Gastroesophageal sphincter (tissue), 4 donors: ENCODE results near the gene SNX1. TPM values are rescaled to one million over a fixed set of nuclear protein-coding genes. Genes with fewer than 3 reads are reported as not detected.

ENCODE experiments used
- ATAC-seq: fragments of 150-250 bp; one replicate; pipeline ENCODE4 v1.9.1; 2016; ENCODE audit warnings: mild to moderate bottlenecking, moderate library complexity
- H3K27ac ChIP-seq, 4 donors: fragments of 200-600 bp; sonication (generic) in 3 of 4; 1 replicate in 3 of 4; 2 replicates in 1 of 4; pipeline ENCODE4 v1.5.1; 2016 to 2019
- H3K27me3 ChIP-seq: fragments of 200-600 bp; sonication (generic); one replicate; pipeline ENCODE4 v1.5.1; 2019
- H3K36me3 ChIP-seq, 2 donors: fragments of 200-600 bp; sonication (generic); one replicate each; pipeline ENCODE4 v1.5.1; 2019; ENCODE audit warnings: control low read depth in 1 of 2
- H3K4me1 ChIP-seq, 3 donors: fragments of 200-600 bp; sonication (generic); 1 replicate in 2 of 3; 2 replicates in 1 of 3; pipeline ENCODE4 v1.5.1; 2016 to 2019; ENCODE audit warnings: control low read depth in 2 of 3
- H3K4me3 ChIP-seq, 2 donors: fragments of 200-600 bp; sonication (generic); one replicate each; pipeline ENCODE4 v1.5.1; 2019; ENCODE audit warnings: mild to moderate bottlenecking in 1 of 2, moderate library complexity in 1 of 2
- H3K9me3 ChIP-seq, 3 donors: fragments of 200-600 bp; sonication (generic); one replicate each; pipeline ENCODE4 v1.5.1; 2017 to 2019; ENCODE audit warnings: control low read depth in 2 of 3
- EP300 ChIP-seq: sonication (generic); formaldehyde crosslinking; IDR thresholded peaks from one replicate; pipeline ENCODE4 v1.6.1; 2017; ENCODE audit warnings: antibody characterized with exemption, mild to moderate bottlenecking
- POLR2A ChIP-seq, 2 donors: fragments of 450-650 bp; IDR thresholded peaks; one replicate each; pipeline ENCODE4 v1.6.1; 2017; ENCODE audit warnings: antibody characterized with exemption in 2 of 2, mild to moderate bottlenecking in 2 of 2, moderate library complexity in 1 of 2
- POLR2AphosphoS5 ChIP-seq: sonication (generic); formaldehyde crosslinking; IDR thresholded peaks from one replicate; pipeline ENCODE4 v1.6.1; 2017; ENCODE audit warnings: antibody characterized with exemption
- WGBS, 2 donors: methylation state at CpG; one replicate each; pipeline ENCODE4 v1.1.5; 2018; ENCODE audit warnings: low coverage in 1 of 2; 5-methylcytosine and 5-hydroxymethylcytosine counted together
- total RNA-seq, 4 donors: library from RNA; depleted of rRNA; stranded (reverse); fragments of >200 nt; gene quantifications; one replicate each; pipeline ENCODE4 v1.1.0, GENCODE V29; 2016
- TF ChIP-seq, protein P1 (sequence below), 4 experiments: fragments of 200-600 bp in 2 of 4; fragments of 450-650 bp in 2 of 4; sonication (generic) in 1 of 4; IDR thresholded peaks; one replicate each; pipeline ENCODE4 v1.5.1; 2017 to 2019; ENCODE audit warnings: antibody characterized with exemption in 4 of 4, mild to moderate bottlenecking in 2 of 4, moderate library complexity in 2 of 4

The SNX1 gene
- total RNA-seq, 4 donors from 2014 or later, result 67.9 to 103 (median 87.8) TPM

DNA sequence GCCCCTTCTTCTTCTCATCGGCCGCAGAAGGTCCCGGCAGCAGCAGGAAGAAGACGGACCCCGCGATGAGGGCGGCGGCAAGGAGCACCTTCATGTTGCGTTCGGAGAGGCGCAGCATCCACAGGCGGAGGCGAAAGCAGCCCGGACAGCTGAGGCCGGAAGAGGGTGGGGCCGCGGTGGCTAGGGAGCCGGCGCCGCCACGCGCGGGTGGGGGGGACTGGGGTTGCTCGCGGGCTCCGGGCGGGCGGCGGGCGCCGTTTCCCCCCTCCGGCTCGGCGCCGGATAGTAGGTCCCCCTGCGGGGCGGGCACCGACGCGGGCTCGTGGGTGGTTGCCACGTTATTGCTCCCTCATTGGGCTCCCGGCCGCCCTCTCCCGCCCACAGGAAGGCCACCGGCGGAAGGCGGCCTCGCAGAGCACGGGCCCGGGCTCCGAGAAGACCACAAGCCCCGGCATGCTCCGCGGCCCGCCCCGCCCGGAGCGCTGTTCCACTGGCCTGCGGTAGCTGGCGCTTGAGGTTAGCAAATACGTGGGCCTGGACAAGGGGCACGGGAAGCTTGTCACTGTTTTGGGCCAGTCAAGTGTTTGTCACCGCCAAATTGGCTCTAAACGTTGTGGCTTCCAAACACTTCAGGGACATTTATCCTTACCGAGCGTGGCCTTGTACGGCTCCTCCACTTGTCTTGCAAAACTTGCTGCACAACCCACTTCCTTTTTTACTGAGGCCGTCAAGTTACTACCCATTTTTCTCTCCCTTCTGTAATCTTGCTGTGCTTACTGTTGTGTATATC, 67.3 kb downstream of the SNX1 start, which contains the start of gene PPIB:
PPIB (minus strand) TSS at position 154 of the 790 bp plus-strand sequence; CDS start at position 118, 36 bp downstream.
- peaks cover 0 to 33% of the 10 kb centered on the region in 2 donors for H3K36me3 ChIP-seq
- H3K4me3 ChIP-seq, result peak within 1 kb of the TSS; percentile 57 to 81
- H3K4me1 ChIP-seq, result peaks cover 3 to 52% (median 17%) of the 10 kb centered on the region in 3 donors
- peak; percentile 98 for ATAC-seq
- TF ChIP-seq POLR2AphosphoS5 (peak; percentile 87), EP300 (no peak), POLR2A (IDR thresholded peaks at IDR 0.05) (peak; percentile 66 to 72)
- TF ChIP-seq, protein P1, sequence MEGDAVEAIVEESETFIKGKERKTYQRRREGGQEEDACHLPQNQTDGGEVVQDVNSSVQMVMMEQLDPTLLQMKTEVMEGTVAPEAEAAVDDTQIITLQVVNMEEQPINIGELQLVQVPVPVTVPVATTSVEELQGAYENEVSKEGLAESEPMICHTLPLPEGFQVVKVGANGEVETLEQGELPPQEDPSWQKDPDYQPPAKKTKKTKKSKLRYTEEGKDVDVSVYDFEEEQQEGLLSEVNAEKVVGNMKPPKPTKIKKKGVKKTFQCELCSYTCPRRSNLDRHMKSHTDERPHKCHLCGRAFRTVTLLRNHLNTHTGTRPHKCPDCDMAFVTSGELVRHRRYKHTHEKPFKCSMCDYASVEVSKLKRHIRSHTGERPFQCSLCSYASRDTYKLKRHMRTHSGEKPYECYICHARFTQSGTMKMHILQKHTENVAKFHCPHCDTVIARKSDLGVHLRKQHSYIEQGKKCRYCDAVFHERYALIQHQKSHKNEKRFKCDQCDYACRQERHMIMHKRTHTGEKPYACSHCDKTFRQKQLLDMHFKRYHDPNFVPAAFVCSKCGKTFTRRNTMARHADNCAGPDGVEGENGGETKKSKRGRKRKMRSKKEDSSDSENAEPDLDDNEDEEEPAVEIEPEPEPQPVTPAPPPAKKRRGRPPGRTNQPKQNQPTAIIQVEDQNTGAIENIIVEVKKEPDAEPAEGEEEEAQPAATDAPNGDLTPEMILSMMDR (IDR thresholded peaks at IDR 0.05), result peak in 2 of 4 experiments; percentile 40 to 64
- no peaks in the 10 kb centered on the region for H3K9me3 ChIP-seq
- 2 to 5% methylated on average over 6 to 8 of the region's 69 CpGs for WGBS, 2 donors
- no peaks in the 10 kb centered on the region for H3K27me3 ChIP-seq
- peak within 1 kb of the TSS; percentile 50 to 91 (median 89) for H3K27ac ChIP-seq

DNA sequence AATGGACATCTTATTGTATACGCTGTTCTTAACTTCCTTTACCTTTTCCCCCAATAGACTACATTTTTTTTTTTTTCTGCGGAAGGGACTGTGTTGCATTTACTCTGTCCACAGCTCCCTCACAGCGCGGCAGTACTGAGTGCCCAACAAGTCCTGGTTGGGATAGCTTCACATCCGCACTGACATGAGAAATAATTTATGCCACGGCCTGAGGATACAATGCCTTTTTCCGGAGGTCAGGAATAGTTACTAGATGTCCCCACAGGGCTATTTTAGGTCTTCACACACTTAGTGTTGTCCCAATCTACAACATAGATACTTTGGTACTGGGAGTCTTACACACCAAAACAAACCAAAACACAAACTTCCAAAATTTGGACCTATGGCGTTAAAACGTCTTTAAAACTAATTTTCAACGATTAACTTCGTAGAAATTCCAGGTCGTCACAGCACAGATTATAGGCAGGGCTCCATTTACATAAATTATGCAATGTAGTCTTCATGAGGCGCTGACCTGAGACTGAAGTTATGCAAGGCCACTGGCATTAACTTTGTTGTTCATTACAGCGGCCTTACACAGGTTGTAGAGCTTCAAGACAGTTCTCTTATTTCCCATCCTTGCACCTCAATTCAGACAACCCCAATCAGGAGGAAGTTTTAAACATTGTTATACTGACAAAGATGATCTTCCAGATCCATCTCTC, 68.0 kb downstream of the SNX1 start:
- Histone ChIP-seq H3K4me3 (peak overlapping the region; percentile 33 to 81), H3K36me3 (peaks cover 0 to 25% of the 10 kb centered on the region in 2 donors), H3K27ac (peak overlapping the region; percentile 50 to 91 (median 89)), H3K9me3 (no peaks in the 10 kb centered on the region), H3K4me1 (peaks cover 3 to 44% (median 17%) of the 10 kb centered on the region in 3 donors), H3K27me3 (no peaks in the 10 kb centered on the region)
- WGBS, 2 donors, result 50% methylated on average over 10 to 13 of the region's 14 CpGs
- ATAC-seq, result no peak
- TF ChIP-seq POLR2A (IDR thresholded peaks at IDR 0.05) (no peak), EP300 (no peak), POLR2AphosphoS5 (no peak)
- TF ChIP-seq, protein P1 (IDR thresholded peaks at IDR 0.05), result no peak

DNA sequence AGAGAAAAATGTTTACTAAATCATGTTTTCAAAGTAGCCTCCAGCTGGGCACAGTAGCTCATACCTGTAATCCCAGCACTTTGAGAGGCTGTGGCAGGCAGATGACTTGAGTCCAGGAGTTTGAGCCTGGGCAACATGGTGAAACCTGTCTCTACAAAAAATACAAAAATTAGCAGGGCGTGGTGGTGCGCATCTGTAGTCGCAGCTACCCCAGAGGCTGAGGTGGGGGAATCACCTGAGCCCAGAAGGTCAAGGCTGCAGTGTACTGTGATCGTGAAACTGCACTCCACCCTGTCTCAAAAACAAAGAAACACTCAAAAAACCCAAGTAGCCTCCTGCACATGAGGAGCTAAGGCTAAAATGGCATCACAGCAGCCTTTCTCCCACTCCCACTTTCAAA, 68.7 kb downstream of the SNX1 start:
- 100% methylated on average over 4 of the region's 4 CpGs; no CpG with 5 or more reads in 1 of the 2 donors for WGBS, 2 donors
- TF ChIP-seq, protein P1 (IDR thresholded peaks at IDR 0.05), result no peak
- no peak for TF ChIP-seq POLR2A (IDR thresholded peaks at IDR 0.05)
- no peak for TF ChIP-seq POLR2AphosphoS5
- no peak for TF ChIP-seq EP300
- Histone ChIP-seq H3K27ac (no peak overlapping the region), H3K9me3 (no peaks in the 10 kb centered on the region), H3K4me3 (no peak overlapping the region), H3K27me3 (no peaks in the 10 kb centered on the region), H3K36me3 (peaks cover 0 to 19% of the 10 kb centered on the region in 2 donors), H3K4me1 (peaks cover 3 to 38% (median 17%) of the 10 kb centered on the region in 3 donors)
- no peak for ATAC-seq

DNA sequence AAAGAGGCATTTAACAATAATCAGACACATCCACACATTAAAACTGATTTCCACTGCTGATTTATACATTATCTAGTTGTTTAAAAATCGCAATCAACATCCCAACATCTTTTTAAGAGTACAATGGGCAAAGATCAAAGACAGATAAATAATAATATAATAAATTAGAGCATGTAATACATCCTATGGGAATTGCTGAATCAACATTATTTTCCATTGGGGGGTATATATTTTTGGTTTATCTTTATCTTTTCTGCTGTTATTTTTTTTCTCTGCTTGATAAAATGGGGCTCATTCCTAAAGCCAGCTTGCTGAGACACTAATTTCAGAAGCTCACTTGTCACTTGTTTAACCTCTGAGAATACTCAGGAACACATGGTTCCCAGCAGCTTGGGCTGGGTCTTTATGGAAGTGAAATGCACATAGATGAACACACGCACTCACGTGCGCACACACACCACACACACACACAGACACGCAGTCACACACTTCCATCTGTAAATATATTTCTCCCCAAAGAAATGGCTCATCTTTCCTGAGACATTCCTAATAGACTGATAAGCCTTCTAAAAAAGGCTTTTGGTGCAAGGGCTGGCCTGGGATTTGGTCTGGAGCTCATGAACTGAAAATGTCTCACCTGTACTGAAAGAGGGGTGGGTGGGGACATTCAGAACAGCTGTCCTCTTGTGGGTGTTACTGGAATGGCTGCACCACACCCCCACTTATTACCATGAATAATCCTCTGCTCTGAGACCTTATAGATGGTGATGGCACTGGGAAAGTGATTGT, 70.5 kb downstream of the SNX1 start:
- no peak overlapping the region for H3K4me3 ChIP-seq
- ATAC-seq, result no peak
- peaks cover 3 to 19% (median 7%) of the 10 kb centered on the region in 3 donors for H3K4me1 ChIP-seq
- H3K36me3 ChIP-seq, result peaks cover 0 to 12% of the 10 kb centered on the region in 2 donors
- H3K27ac ChIP-seq, result no peak overlapping the region
- WGBS, 2 donors, result 84 to 93% methylated on average over 5 of the region's 5 CpGs
- no peak for TF ChIP-seq POLR2AphosphoS5
- TF ChIP-seq, protein P1 (IDR thresholded peaks at IDR 0.05), result no peak
- TF ChIP-seq EP300, result no peak
- no peak for TF ChIP-seq POLR2A (IDR thresholded peaks at IDR 0.05)
- H3K9me3 ChIP-seq, result no peaks in the 10 kb centered on the region
- H3K27me3 ChIP-seq, result no peaks in the 10 kb centered on the region
